GM21786 (cell line): ENCODE results near the gene MAN1B1.

Experiments
- ATAC-seq: cut with Tn5 transposase; IDR thresholded peaks from one replicate; pipeline ENCODE4 v1.9.1; 2021; ENCODE audit not compliant: unreplicated experiment

MAN1B1 gene

DNA sequence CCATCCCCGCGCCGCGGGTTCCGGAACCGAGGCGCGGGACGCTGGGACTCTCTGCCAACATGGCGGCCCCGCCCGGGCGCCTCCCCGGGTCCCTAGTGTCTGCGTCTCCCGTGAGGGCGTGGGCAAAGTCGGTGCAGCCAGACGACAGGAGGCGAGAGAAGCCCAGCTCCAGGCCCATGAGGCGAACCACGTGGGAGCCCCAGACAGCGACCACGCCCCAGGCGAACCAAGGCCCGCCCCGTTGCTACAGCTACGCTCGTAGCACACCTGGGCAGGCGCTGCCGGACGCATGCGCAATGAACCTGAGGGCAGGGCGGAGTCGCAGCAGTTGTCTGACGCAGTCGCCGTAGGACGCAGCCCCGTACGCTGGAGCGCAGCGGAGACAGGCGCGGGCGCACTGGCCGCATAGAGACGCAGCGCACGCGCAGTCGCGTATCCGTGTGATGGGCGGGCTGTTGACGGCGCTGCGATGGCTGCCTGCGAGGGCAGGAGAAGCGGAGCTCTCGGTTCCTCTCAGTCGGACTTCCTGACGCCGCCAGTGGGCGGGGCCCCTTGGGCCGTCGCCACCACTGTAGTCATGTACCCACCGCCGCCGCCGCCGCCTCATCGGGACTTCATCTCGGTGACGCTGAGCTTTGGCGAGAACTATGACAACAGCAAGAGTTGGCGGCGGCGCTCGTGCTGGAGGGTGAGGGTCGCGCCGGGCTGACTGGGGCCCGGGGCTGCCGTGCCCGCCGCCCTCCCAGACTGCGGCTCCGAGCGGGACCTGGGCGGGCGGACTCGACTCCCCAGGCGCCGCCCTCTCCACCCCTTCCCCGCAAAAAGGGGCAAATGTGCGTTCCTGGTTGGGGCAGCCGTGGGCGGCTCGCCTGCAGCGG is at the start of gene MAN1B1:
MAN1B1 (plus strand) TSS at position 455 of the 878 bp plus-strand sequence; CDS start at position 470, 15 bp downstream.
- peak; percentile 79 for ATAC-seq

DNA sequence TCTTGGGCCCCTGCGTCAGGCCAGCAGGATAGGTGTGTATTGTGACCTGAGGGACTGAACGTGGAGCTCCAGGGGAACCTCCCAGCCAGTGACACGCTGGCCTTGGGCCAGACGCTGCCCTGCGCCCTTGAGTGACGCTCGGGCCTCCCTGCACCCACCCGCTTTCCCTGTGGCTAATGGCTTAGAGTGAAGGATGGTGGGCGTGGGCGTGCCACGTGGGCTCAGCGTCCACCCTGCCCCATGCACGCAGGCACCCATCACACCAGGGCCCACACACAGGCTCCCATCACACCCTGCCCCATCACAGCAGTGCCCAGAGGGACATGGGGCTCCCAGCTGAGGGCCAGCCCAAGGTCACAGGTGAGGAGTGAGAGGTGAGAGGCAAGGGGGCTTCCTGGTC is 49.8 kb upstream of the MAN1B1 start:
- ATAC-seq, result no peak

DNA sequence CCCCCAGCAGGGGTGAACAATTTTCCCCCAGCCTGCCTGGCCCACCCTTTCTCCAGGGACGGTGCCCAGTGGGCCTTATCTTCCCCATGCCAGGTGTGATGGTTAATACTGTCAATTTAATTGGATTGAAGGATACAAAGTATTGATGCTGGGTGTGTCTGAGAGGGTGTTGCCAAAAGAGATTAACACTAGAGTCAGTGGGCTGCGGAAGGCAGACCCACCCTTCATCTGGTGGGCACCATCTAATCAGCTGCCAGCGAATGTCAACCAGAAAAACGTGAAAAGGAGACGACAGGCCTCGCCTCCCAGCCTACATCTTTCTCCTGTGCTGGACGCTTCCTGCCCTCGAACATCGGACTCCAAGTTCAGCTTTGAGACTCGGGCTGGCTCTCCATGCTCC is 49.3 kb upstream of the MAN1B1 start:
- no peak for ATAC-seq

DNA sequence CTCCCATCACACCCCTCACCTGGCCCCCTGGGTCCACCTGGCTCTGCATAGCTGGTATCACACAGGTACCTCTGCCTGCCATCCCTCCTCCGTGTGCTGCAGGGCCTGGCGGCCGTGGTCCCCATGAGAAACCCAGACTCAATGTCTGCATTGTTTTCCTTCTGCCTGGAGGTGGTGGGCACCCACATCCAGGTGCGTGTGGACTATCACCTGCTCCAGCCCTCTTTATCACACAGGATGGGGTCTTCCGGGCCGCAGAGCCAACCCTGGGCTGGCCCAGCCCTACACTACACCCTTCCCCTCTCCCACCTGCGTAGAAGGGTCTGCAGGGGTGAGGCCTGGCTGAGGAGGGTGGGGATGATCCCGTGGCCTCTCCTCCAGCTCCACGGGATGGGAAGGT is 47.9 kb upstream of the MAN1B1 start:
- no peak for ATAC-seq

DNA sequence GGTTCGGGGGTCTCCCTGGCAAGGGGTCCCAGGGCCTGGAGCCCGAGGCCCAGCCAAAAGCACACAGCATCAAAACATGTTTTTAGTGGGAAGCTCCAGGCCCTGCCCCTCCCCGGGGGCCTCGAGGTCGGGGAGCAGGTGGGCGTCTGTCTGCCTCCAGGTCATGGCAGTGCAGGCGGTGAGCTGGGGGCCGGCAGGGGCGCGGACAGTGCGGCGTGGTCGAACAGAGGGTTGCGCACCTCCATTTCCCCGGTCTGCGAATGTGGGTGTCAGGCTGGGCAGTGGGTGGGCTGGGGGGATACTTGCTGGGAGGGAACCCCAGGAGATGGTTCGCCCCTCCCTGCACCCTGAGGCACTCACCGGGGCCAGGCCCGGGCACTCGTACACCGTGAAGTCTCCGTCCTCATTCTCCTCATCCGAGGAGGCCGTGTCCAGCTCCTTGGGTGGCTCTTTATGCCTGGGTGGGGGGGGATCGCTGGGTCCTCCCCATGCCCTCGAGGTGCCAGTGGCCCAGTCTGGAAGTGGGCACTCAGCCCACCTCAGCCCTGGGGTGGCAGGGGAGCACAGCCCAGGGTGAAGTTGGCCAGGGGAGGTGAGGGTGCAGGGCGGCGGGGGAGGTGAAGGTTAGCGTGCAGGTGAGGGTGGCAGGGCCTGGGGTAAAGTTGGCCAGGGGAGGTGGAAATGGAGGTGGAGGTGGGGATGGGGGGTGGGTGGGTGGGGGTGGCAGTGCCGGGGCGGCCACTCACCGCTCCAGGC is 47.0 kb upstream of the MAN1B1 start:
- ATAC-seq, result no peak

DNA sequence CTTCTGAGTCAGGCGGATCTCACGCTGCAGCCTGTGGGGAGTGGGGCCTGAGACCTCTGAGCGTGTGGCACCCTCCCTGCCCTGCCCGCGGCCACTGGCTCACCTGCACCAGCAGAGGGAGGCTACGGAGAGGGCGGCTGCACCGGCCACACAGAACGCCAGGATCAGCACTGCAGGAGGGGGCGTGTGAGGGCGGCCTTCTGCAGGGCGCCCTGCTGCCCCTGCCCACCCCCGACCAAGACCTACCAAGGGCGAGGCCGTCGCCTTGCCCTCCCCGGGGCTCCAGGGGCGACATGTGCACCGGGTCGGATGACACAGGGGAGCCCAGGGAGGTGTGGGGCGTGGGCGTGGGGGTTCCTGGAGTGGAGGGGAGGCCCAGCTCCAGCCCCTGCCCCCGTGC is 46.2 kb upstream of the MAN1B1 start:
- no peak for ATAC-seq

DNA sequence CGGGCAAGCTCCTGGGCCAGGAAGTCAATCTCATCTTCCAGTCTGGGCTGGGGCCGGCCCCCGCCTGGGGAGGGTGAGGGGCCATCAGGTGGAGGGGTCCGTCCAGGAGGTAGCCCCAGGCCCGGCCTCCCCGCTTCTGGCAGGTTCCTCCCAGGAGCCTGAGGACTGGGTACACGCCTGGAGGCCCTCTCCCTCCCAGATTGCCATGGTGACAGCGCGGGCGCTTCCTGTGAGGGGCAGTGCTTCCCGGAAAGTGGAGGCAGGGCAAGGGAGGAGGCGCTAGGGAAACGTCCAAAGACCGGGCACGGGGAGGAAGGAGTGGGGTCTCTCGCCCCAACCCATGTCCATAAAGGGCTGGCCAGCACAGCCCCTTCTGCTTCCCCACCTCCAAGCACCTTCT is 45.7 kb upstream of the MAN1B1 start:
- no peak for ATAC-seq

DNA sequence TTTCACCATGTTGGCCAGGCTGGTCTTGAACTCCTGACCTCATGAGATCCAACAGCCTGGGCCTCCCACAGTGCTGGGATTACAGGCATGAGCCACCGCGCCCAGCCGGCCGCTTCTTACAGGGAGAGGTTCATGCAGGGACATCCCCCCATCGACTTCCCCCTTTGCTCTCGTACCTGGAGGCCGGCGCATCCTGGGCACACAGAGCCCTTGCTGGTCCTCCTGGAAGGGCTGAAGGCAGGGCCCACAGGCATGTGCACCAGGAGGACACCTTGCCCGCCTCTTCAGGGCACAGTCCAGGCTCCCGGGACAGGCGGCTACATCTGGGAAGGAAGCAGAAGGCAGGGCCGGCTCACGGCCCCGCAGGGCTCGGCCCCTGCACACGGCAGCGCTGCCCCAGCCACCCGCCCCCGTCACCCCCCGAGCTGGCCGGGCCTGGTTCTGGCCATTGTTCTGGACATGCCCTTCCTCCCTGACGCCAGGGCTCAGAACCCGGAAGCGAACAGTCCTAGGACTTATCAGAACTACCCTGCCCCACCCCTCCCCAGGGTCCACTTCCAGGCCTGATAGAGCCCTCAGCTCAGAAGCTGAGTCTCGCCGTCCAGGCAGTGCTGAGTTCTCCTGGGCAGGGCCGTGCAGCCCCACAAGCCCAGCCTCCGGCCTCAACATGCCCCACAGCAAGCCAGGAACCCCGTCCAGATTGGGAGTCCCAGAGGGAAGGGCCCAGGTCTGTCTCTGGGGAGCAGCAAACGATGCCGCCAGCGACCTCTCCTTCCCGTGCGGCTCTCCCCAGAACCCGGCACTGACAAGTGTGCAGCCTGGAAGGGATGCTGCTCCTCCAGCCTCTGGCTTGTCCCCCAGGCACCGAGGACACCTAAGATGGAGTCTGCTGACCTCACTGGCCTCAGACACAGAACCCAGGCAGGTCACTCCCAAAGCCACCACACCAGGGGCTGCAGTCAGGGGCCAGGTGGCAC is 43.7 kb upstream of the MAN1B1 start:
- no peak for ATAC-seq

DNA sequence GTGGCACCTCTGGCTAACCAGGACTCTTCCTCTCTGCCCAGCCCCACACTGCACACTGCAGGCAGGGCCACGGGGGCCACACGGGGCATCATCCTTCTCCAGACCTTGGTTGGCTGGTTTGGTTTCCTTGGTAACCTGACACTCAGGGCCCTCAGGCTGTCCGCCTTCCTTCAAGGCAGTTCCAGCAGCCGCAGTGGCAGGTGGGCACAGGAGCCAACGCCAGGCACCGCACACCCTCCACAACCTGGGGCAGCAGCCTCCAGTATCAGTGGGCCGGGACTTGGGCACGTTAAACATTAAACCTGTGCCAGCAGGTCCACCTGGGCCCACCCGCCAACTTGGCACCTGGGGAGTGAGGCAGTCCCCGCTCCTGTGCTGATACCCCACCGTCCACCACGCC is 42.7 kb upstream of the MAN1B1 start:
- no peak for ATAC-seq

DNA sequence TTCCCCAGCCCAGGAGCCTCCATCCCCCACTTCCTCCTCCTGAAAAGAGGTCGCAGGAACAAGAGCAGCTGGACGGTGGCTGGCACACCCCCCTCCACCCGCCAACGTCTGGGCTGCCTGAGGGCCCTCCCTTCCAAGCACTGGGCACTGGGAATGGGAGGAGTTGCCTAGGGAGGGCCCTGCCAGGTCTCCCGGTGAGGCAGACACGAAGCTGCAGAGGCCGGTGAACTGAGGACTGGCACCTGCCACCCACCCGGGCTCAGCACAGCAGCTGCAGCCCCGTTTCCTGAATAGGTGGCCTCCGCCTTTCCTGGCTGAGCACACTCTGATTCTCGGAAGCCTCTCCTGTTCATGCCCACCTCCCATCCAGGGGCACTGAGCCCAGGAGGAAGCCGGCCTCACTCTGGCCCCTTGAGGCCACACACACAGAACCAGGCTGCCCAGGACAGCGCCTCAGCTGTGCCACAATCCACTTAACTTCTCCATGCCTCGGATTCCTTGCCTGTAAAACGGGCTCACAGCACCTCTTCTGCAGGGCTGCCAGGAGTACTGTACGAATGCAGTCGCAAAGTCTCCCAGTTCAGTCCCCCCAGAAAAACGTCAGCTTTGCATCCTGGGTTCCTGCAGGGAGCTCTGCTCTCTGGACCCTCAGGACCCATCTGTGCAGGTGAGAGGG is 42.1 kb upstream of the MAN1B1 start:
- ATAC-seq, result no peak

DNA sequence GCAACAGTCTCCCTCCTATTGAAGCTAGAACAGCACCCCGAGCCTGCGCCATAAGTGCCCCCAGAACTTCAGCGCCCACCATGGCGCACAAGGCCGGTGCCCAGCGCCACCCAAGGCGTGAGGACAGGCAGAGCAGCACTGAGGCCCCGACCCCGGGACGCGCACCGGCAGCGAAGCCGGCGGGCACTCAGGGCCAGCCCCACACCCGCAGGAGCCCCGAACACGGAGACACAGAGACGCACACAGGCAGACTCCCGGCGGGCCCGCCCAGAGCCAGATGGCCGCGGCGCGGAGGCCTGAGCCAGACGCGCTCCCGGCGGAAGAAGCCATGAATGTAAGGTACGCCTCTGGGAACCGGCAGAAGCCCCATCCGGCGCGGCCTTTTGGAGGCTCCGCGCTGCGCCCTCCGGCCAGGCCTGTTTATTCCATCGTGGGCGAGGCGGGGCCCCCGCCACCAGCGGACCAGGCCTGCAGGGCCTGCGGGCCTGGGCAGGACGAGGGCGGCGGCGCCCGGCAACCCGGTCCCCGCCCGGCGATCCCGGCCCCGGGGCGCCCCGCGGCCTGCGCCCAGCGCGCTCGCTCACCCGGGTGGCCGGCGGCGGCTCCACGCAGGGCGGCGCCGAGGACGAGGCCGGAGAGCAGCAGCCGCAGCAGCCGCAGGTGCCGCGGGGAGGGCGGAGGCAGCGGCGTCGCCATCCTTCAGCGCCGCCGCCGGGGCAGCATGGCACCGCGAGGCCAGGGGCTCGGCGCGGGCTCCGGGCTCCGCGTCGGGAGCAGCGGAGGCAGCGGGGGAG is 41.3 kb upstream of the MAN1B1 start:
- no peak for ATAC-seq

DNA sequence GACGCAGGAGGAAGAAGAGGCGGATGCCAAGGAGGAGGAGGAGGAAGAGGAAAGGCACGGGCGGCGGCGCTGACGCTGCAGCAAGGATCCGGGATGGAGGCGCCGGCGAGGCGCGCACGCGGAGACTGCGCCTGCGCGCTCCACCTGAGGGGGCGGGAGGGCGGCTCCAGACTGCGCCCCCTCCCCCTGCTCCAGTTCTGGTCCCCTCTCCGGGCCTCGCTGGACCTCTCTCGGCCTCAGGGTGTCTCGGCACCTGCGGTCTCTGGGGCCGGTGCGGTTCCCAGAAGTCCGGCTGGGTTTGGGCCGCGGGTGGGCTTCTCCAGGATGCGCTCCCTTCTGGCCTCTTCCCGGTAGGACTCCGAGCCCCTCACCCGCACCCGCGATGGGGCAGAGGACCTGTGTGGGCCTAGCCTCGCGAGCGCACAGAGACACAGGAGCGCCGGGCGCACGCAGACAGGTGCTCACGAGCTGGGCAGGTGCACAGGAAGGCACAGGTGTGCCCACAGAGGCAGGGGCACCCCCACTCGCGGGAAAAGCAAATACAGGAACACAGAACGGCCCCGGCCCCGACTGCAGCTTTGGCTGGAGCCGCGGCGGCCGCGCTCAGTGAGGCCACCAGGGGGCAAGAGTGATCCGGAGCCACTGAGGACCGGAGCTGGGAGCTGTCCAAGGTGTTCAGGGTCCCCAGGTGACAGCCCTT is 40.5 kb upstream of the MAN1B1 start, which contains the start of gene NPDC1:
NPDC1 (minus strand) TSS at position 90 of the 700 bp plus-strand sequence. CDS start 188 bp downstream, outside the sequence.
- ATAC-seq, result no peak

DNA sequence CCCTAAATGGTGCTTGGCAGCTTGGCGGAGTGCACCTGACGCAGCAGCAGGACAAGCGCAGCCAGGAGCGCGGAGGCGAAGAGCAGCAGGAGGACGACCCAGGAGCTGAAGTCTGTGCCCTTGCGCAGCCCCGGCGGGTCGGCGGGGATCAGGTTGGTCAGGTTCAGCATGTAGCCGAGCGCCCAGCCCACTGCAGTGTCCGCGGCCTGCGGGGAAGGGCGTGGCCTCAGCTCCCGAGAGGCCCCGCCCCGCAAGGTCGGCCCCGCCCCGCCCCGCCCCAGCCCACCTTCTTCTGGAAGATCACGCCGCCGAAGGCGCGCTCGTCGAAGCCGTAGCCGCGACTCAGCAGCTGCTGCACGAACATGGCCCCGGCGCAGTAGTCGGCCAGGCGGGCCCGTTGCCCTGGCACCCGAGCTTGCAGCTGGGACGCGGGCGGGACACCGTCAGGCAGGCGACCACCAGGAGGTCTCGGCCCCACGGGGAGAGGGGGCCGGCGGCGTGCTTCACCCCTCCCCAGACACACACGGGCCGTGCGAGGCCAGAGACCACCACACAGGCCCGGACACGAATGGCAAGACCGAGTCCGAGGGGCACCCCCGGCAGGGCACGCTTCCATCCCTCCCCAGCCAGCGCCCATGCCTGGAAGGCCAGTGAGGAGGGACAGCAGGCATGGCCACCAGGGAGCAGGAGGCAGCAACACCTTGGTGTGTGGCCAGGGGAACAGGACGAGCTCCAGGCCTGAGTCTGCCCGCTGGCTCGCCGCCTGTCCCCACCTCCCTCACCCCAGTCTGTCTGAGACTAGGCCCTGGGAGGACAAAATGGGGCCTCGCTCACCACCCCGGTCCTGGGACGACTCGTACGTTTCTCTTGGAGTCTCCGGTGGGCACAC is 37.9 kb upstream of the MAN1B1 start:
- ATAC-seq, result no peak

DNA sequence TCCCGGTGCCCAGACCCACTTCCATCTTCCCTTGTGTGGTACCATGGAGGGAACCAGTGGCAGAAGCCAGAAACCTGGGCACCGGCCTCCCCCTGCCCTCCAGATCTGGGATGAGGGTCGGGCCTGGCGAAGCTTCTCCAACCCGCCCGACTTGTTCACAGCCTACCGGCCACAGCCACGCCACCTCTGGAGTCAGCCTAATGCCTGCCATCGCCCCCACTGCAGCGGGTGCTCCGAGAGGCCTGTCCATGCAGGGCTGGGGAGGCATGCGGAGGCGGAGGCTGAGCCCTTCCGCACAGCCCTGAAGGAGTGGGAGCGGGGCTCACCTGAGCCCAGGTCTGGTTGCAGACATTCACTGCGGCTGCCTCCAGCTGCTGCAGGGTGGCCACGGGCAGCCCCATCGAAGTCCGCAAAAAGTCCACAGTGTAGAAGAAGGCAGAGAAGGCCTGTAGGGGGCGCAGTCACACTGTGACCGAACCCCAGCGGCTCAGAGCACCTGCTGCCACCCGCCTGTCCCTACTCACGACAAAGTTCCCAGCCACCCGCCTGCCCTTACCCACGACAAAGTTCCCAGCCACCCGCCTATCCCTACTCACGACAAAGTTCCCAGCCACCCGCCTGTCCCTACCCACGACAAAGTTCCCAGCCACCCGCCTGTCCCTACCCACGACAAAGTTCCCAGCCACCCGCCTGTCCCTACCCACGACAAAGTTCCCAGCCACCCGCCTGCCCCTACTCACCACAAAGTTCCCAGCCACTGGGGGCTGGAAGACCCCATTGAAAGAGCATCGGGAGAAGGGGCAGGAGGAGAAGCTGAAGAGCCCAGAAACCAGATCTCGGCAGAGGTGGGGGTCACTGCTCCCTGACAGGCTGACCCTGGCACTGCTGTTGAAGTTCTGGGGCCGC is 37.0 kb upstream of the MAN1B1 start:
- no peak for ATAC-seq

DNA sequence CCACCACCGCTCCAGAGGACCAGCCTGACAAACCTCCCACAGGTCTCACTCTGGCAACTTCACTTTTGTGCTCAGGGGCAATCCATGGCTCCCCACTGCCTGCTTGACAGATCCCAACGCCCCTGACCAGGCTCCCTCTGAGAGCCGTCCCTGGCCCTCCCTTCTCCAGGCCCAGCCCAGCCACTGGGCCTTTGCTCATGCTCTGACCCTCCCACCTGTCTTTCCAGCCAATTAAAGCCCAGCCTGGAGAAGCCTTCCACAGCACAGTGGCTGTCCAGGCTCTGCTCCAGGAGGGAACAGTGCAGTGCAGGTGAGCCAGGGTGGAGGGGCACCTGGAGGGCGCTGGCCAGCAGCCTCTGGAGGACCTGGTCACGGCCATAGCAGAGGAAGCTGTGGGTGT is 36.2 kb upstream of the MAN1B1 start:
- ATAC-seq, result no peak

DNA sequence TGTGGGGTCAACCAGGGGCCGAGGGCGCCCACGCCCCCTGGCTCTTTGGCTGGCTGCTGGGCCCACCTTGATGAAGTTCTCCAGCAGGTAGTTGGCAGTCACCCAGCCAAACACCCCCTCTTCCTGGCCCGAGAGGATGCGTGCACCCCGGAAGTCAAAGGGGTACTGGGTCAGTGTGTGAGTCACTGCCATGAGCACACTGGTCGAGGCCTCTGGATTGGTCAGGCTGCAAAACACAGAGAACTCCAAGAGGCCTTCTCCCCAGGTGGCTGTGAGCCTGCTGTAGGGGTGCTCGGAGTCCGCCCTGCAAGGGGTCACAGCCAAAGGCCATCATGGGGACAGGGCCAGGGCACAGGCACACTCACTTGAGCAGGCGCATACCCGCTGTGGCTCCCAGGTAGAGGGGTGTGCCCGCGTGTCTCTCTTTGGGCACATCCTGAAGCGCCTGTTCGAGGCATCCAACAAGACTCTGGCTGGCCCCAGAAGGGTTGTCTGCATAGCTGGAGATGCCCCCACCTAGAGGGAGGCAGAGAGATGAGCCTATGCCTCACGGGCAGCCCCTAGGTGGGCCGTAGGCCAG is 35.5 kb upstream of the MAN1B1 start:
- ATAC-seq, result no peak

DNA sequence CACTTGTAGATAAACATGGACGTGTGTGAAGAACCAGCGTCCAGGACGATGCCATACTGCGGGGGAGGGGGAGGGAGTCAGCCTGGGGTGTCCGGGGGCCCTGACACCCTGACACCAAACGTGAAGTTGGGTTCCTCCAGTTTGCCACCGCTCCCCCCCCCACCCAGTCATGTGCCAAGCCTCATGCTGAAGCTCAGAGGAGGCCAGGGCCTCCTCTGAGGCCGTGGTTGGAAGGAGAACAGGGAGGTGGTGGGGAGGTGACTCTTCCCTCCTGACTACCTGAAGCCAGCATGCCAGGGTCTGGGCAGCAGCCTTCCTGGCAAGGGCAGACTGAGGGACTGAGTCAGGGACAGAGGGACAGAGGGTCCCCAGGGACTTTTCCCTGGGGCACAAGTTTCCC is 34.5 kb upstream of the MAN1B1 start:
- ATAC-seq, result no peak
